ENCODE results near the gene SLC7A14. TPM values are rescaled to one million over a fixed set of nuclear protein-coding genes. Genes with fewer than 3 reads are reported as not detected.

The SLC7A14 gene
- total and polyA plus RNA-seq, 2 of the 4 experiments (the other 2 are of a cell fraction): 2.7 to 6.8 TPM

GRCh38 chr3:170511371-170511770 lies 74.5 kb downstream of the SLC7A14 start:
- Histone ChIP-seq H3K27me3 (ENCODE audit: control insufficient read depth, insufficient read depth, low read length) (no peaks in the 10 kb centered on the region; the same call in 1 of the 2 replicates), H2AK9ac (replicated peaks; ENCODE audit: low read depth, low read length, poor library complexity) (no peak overlapping the region), H2BK15ac (ENCODE audit: low read depth, low read length) (no peak overlapping the region; the same call in 2 of the 3 replicates), H4K5ac (ENCODE audit: low read depth, low read length) (no peak overlapping the region), H3K4me2 (ENCODE audit: low read depth, low read length) (no peak overlapping the region), H2BK5ac (ENCODE audit: low read depth, low read length, poor library complexity, severe bottlenecking) (no peak overlapping the region), H3K36me3 (ENCODE audit: control insufficient read depth, insufficient read depth, low read length) (no peaks in the 10 kb centered on the region), H4K91ac (ENCODE audit: insufficient read depth, low read depth, low read length) (no peak overlapping the region), H3K4me3 (ENCODE audit: insufficient read depth, low read depth, low read length) (no peak overlapping the region), H2BK120ac (ENCODE audit: low read depth, low read length) (no peak overlapping the region), H3K23ac (ENCODE audit: low read depth, low read length) (no peak overlapping the region), H3K79me1 (ENCODE audit: low read depth in 1 of 2, low read length in 2 of 2) (no peaks in the 10 kb centered on the region), H3K27ac (ENCODE audit: insufficient read depth, low read length) (no peak overlapping the region), H2AFZ (replicated peaks; ENCODE audit: low read length, poor library complexity) (no peak overlapping the region), H3K9me1 (ENCODE audit: insufficient read depth, low read length) (no peaks in the 10 kb centered on the region), H2BK20ac (ENCODE audit: low read depth, low read length) (no peak overlapping the region), H3K56ac (ENCODE audit: extremely low read depth, insufficient read depth, low read length) (no peak overlapping the region), H3K9ac (ENCODE audit: low read depth, low read length) (no peak overlapping the region), H3K14ac (replicated peaks; ENCODE audit: low read depth, low read length) (no peak overlapping the region), H3K4ac (ENCODE audit: low read depth, low read length) (no peak overlapping the region), H4K20me1 (ENCODE audit: insufficient read depth, low read length) (no peaks in the 10 kb centered on the region), H2AK5ac (ENCODE audit: low read depth, low read length) (no peak overlapping the region), H4K8ac (ENCODE audit: low read depth in 2 of 2, low read length in 2 of 2) (no peak overlapping the region), H3K9me3 (ENCODE audit: control insufficient read depth, insufficient read depth, low read length) (no peaks in the 10 kb centered on the region), H3K4me1 (ENCODE audit: control insufficient read depth, insufficient read depth, low read length) (peaks cover 3% of the 10 kb centered on the region; the same call in 1 of the 2 replicates), H3K18ac (ENCODE audit: low read depth, low read length) (no peak overlapping the region)
- ChIA-PET POLR2A (ENCODE audit: unreplicated experiment) (no interaction called here), CTCF (no interaction called here)
- DNase-seq (no peak), ATAC-seq (ENCODE audit: low read depth) (no peak)
- dilution Hi-C loops (cut with HindIII; ENCODE audit: low sequenced_read_pairs, unreplicated experiment): no loop called here
- WGBS, 2 experiments (ENCODE audit: extremely low coverage in 2 of 2, insufficient read length in 1 of 2): 81% methylated on average over 3 of the region's 4 CpGs; no CpG with 5 or more reads in 1 of the 2 experiments
- in situ Hi-C loops (cut with MboI; ENCODE audit: low sequenced_read_pairs): no loop called here
- intact Hi-C loops (cut with micrococcal nuclease): no loop called here
- no TSS peak for BruUV-seq (replicated peaks)
- TF ChIP-seq NFE2L2 (IDR thresholded peaks at IDR 0.05; ENCODE audit: low read depth, low read length) (no peak), ELK1 (IDR thresholded peaks at IDR 0.05; ENCODE audit: borderline replicate concordance, low read depth, low read length) (no peak), RCOR1 (IDR thresholded peaks at IDR 0.05; ENCODE audit: insufficient replicate concordance, low read length) (no peak), CHD1 (IDR thresholded peaks at IDR 0.05; ENCODE audit: low read depth, low read length) (no peak), BHLHE40 (IDR thresholded peaks at IDR 0.05; ENCODE audit: low read depth, low read length) (no peak), CTCF (conservative IDR thresholded peaks at IDR 0.05; ENCODE audit: low read depth, low read length) (no peak), MXI1 (IDR thresholded peaks at IDR 0.05; ENCODE audit: borderline replicate concordance, low read depth, low read length) (no peak), FOS (IDR thresholded peaks at IDR 0.05; ENCODE audit: low read depth, low read length) (no peak), SMC3 (IDR thresholded peaks at IDR 0.05; ENCODE audit: low read depth, low read length) (no peak), RFX5 (IDR thresholded peaks at IDR 0.05; ENCODE audit: low read depth, low read length) (no peak), RAD21 (IDR thresholded peaks at IDR 0.05; ENCODE audit: low read length) (no peak), POLR2A (IDR thresholded peaks at IDR 0.05; ENCODE audit: low read depth, low read length) (no peak), CEBPB (IDR thresholded peaks at IDR 0.05; ENCODE audit: low read depth, low read length) (no peak), MAZ (IDR thresholded peaks at IDR 0.05; ENCODE audit: borderline replicate concordance, low read depth, low read length) (no peak), MAFK (IDR thresholded peaks at IDR 0.05; ENCODE audit: low read depth, low read length) (no peak)
- TF ChIP-seq, protein P1, sequence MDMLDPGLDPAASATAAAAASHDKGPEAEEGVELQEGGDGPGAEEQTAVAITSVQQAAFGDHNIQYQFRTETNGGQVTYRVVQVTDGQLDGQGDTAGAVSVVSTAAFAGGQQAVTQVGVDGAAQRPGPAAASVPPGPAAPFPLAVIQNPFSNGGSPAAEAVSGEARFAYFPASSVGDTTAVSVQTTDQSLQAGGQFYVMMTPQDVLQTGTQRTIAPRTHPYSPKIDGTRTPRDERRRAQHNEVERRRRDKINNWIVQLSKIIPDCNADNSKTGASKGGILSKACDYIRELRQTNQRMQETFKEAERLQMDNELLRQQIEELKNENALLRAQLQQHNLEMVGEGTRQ (IDR thresholded peaks at IDR 0.05; ENCODE audit: low read depth, low read length): no peak

Data from IMR-90 (cell line).